H1 (cell line): Measurements from ENCODE around the gene FAU. TPM values are rescaled to one million over a fixed set of nuclear protein-coding genes. Genes with fewer than 3 reads are reported as not detected.

Source experiments
- CTCF ChIA-PET: fragments of 300-600 bp; sonication (Branson Sonifier 250); formaldehyde crosslinking; loops from one replicate; lab custom pipeline; 2021; ENCODE audit not compliant: partially characterized antibody; lab: Charles Lee
- POLR2A ChIA-PET: fragments of 300-600 bp; sonication (Branson Sonifier 250); formaldehyde crosslinking; loops from one replicate; lab custom pipeline; 2021; ENCODE audit warnings: inconsistent platforms; ENCODE audit not compliant: partially characterized antibody; lab: Charles Lee
- DNase-seq, 2 experiments: peaks; one replicate each; pipeline versions ENCODE4 v3.0.0 to v3.0.0-alpha.2; 2010 to 2022; ENCODE audit warnings: low spot score in 2 of 2, low read depth in 1 of 2, mixed read lengths in 1 of 2
- FAIRE-seq: peaks from 2 replicates; lab custom pipeline; 2011; peaks lifted over from hg19 to GRCh38; lab: Jason Lieb, UNC
- H2AFZ ChIP-seq: 2 replicates; pipeline ENCODE4 v1.8.1; 2012; ENCODE audit warnings: low read length, inconsistent platforms
- H2AK5ac ChIP-seq: 2 replicates; pipeline ENCODE4 v1.6.1; 2013; ENCODE audit warnings: low read depth, low read length
- H2BK120ac ChIP-seq: replicated peaks from 2 replicates; pipeline ENCODE3; 2013; ENCODE audit warnings: low read depth, low read length, inconsistent platforms
- H2BK12ac ChIP-seq: 2 replicates; pipeline ENCODE4 v1.6.1; 2013; ENCODE audit warnings: low read depth, low read length
- H2BK15ac ChIP-seq: 2 replicates; pipeline ENCODE4 v1.6.1; 2013; ENCODE audit warnings: low read length
- H2BK20ac ChIP-seq: 2 replicates; pipeline ENCODE4 v1.6.1; 2013; ENCODE audit warnings: low read length
- H2BK5ac ChIP-seq: 2 replicates; pipeline ENCODE4 v1.6.1; 2013; ENCODE audit warnings: low read depth, low read length
- H3K14ac ChIP-seq: 2 replicates; pipeline ENCODE4 v1.6.1; 2013; ENCODE audit warnings: inconsistent platforms; ENCODE audit not compliant: insufficient read length
- H3K18ac ChIP-seq: 2 replicates; pipeline ENCODE4 v1.6.1; 2013; ENCODE audit warnings: low read length; ENCODE audit errors: extremely low read depth
- H3K23ac ChIP-seq: 2 replicates; pipeline ENCODE4 v1.6.1; 2013; ENCODE audit warnings: inconsistent platforms; ENCODE audit not compliant: insufficient read length
- H3K23me2 ChIP-seq: 2 replicates; pipeline ENCODE4 v1.6.1; 2013; ENCODE audit warnings: low read depth, low read length
- H3K27ac ChIP-seq: 2 replicates; pipeline ENCODE4 v1.6.1; 2011; ENCODE audit warnings: low read depth, low read length, inconsistent platforms
- H3K27me3 ChIP-seq, 4 experiments: replicated peaks in 1 of 4; 1 replicate in 1 of 4; 2 replicates in 3 of 4; pipeline versions ENCODE4 v1.6.1 to v1.8.1; 2011 to 2013; ENCODE audit warnings: low read length in 3 of 4, mild to moderate bottlenecking in 3 of 4, inconsistent platforms in 2 of 4, mixed read lengths in 2 of 4, moderate library complexity in 1 of 4; ENCODE audit not compliant: control insufficient read depth in 3 of 4, insufficient read depth in 3 of 4; ENCODE audit errors: extremely low read depth in 1 of 4
- H3K36me3 ChIP-seq, 4 experiments: 2 replicates each; pipeline versions ENCODE4 v1.6.1 to v1.8.1; 2011 to 2013; ENCODE audit warnings: mild to moderate bottlenecking in 4 of 4, low read length in 3 of 4, moderate library complexity in 2 of 4, control low read depth in 1 of 4, inconsistent platforms in 1 of 4; ENCODE audit not compliant: insufficient read depth in 4 of 4, control insufficient read depth in 2 of 4
- H3K4ac ChIP-seq: replicated peaks from 2 replicates; pipeline ENCODE3; 2013; ENCODE audit warnings: low read length, low read depth, mixed read lengths, inconsistent platforms; ENCODE audit not compliant: insufficient read length
- H3K4me1 ChIP-seq, 4 experiments: replicated peaks in 1 of 4; 1 replicate in 1 of 4; 2 replicates in 3 of 4; pipeline versions ENCODE4 v1.6.1 to v1.8.1; 2011 to 2013; ENCODE audit warnings: low read length in 3 of 4, inconsistent platforms in 2 of 4, mixed read lengths in 1 of 4; ENCODE audit not compliant: insufficient read depth in 4 of 4, control insufficient read depth in 3 of 4
- H3K4me2 ChIP-seq, 2 experiments: 2 replicates each; pipeline versions ENCODE4 v1.6.1 to v1.8.1; 2011 to 2013; ENCODE audit warnings: low read depth in 2 of 2, low read length in 2 of 2, control low read depth in 1 of 2, inconsistent platforms in 1 of 2, mild to moderate bottlenecking in 1 of 2; ENCODE audit not compliant: insufficient read depth in 1 of 2
- H3K4me3 ChIP-seq, 4 experiments: fragments of 200-600, 300-600 bp in 1 of 4; sonication (generic), shearing (Covaris generic), sonication (Bioruptor Twin) in 1 of 4; 2 replicates each; pipeline versions ENCODE4 v1.5.1 to v1.8.1; 2011 to 2016; ENCODE audit warnings: low read length in 4 of 4, low read depth in 3 of 4, control low read depth in 2 of 4, inconsistent platforms in 2 of 4, mild to moderate bottlenecking in 2 of 4, mixed read lengths in 1 of 4, moderate library complexity in 1 of 4; ENCODE audit not compliant: insufficient read depth in 2 of 4; ENCODE audit errors: extremely low read depth in 1 of 4
- H3K56ac ChIP-seq: replicated peaks from 2 replicates; pipeline ENCODE3; 2013; ENCODE audit warnings: low read depth, mild to moderate bottlenecking, mixed read lengths, low read length, inconsistent platforms; ENCODE audit not compliant: insufficient read length
- H3K79me1 ChIP-seq: 2 replicates; pipeline ENCODE4 v1.6.1; 2013; ENCODE audit warnings: low read depth, low read length, control low read depth
- H3K79me2 ChIP-seq, 2 experiments: 2 replicates each; pipeline versions ENCODE4 v1.6.1 to v1.8.1; 2012 to 2013; ENCODE audit warnings: low read length in 2 of 2, mild to moderate bottlenecking in 2 of 2, inconsistent platforms in 1 of 2; ENCODE audit not compliant: insufficient read depth in 2 of 2, control insufficient read depth in 1 of 2
- H3K9ac ChIP-seq, 4 experiments: replicated peaks in 1 of 4; 1 replicate in 1 of 4; 2 replicates in 3 of 4; pipeline versions ENCODE4 v1.6.1 to v1.8.1; 2011 to 2013; ENCODE audit warnings: low read depth in 3 of 4, low read length in 3 of 4, control low read depth in 2 of 4, mild to moderate bottlenecking in 2 of 4, moderate library complexity in 2 of 4, inconsistent platforms in 1 of 4; ENCODE audit errors: extremely low read depth in 1 of 4
- H3K9me3 ChIP-seq, 2 experiments: 2 replicates each; pipeline versions ENCODE4 v1.6.1 to v1.8.1; 2012 to 2013; ENCODE audit warnings: mild to moderate bottlenecking in 2 of 2, moderate library complexity in 2 of 2, control low read depth in 1 of 2, inconsistent platforms in 1 of 2, low read depth in 1 of 2, low read length in 1 of 2, mixed read lengths in 1 of 2; ENCODE audit not compliant: insufficient read depth in 2 of 2
- H4K20me1 ChIP-seq, 2 experiments: replicated peaks in 1 of 2; 2 replicates each; pipeline versions ENCODE3 to v1.8.1; 2011 to 2013; ENCODE audit warnings: inconsistent platforms in 2 of 2, low read length in 2 of 2, mild to moderate bottlenecking in 1 of 2; ENCODE audit not compliant: insufficient read depth in 2 of 2, control insufficient read depth in 1 of 2
- H4K5ac ChIP-seq: 2 replicates; pipeline ENCODE4 v1.6.1; 2013; ENCODE audit warnings: low read length, low read depth, mixed read lengths, inconsistent platforms; ENCODE audit not compliant: insufficient read length
- H4K8ac ChIP-seq: 2 replicates; pipeline ENCODE4 v1.8.0; 2013; ENCODE audit warnings: mild to moderate bottlenecking, moderate library complexity, low read length, inconsistent platforms; ENCODE audit not compliant: insufficient read depth; ENCODE audit errors: extremely low read depth
- H4K91ac ChIP-seq: replicated peaks from 2 replicates; pipeline ENCODE3; 2013; ENCODE audit warnings: low read length, mixed read lengths, inconsistent platforms; ENCODE audit not compliant: insufficient read length
- EZH2 ChIP-seq: fragments of 200-600 bp; sonication (generic); IDR thresholded peaks from 2 replicates; pipeline ENCODE4 v1.7.1; 2012; ENCODE audit warnings: low read depth, mild to moderate bottlenecking, moderate library complexity, low read length, inconsistent platforms; ENCODE audit not compliant: severe bottlenecking
- TBP ChIP-seq: IDR thresholded peaks from 2 replicates; pipeline ENCODE4 v1.6.1; 2011; ENCODE audit warnings: low read depth, low read length, improper control_type of control experiment
- WGBS, 2 experiments: shearing (Covaris generic) in 1 of 2; methylation state at CpG; one replicate each; pipeline versions ENCODE4 v1.1.6 to v1.1.7; 2013 to 2015; ENCODE audit warnings: low lambda C conversion rate in 2 of 2, mixed read lengths in 2 of 2, inconsistent platforms in 1 of 2, low coverage in 1 of 2, missing lambda C conversion rate in 1 of 2; ENCODE audit not compliant: insufficient replicate concordance in 2 of 2, insufficient coverage in 1 of 2, insufficient read length in 1 of 2; ENCODE audit errors: extremely low coverage in 1 of 2, missing lambda C conversion rate in 1 of 2; 5-methylcytosine and 5-hydroxymethylcytosine counted together
- polyA plus RNA-seq, 7 experiments: library from polyadenylated mRNA; depleted of rRNA in 3 of 7; stranded (reverse) in 5 of 7; unstranded in 2 of 7; fragments of >200 nt in 5 of 7; fragments of 200-250 nt in 2 of 7; gene quantifications; 1 replicate in 5 of 7; 2 replicates in 1 of 7; 4 replicates in 1 of 7; pipeline versions ENCODE4 v1.2.1 to v1.2.3, GENCODE V29; 2011 to 2013; ENCODE audit warnings: missing spikeins in 2 of 7, mixed read lengths in 2 of 7
- total RNA-seq: library from RNA; stranded (reverse); fragmentation: NEBNext Ultra II Directional; extraction: Animal tissue kit (Norgen Biotek cat#: 25700); gene quantifications from 2 replicates; pipeline ENCODE4 v1.2.1, GENCODE V29; 2021

The FAU gene
- total and polyA plus RNA-seq, 2 of the 8 experiments (the other 6 are each of a cell fraction or from before 2014, with no cell fraction given) = 826 to 896 TPM

GRCh38 chr11:65170058-65170534, 48.2 kb upstream of the FAU start, which contains the start of gene SPDYC:
Gene SPDYC, plus strand, starts transcription at chr11:65170233. Its CDS starts 1,125 bp downstream, at chr11:65171358.
- Histone ChIP-seq H4K8ac (0 out of 2 replicates have a peak within 1 kb of the TSS, but pooled peaks have one; percentile 17), H3K4me2 (no peak within 1 kb of the TSS)

More at GRCh38 chr11:65170058-65170534, 48.2 kb upstream of the FAU start, which contains the start of gene SPDYC:
- Histone ChIP-seq H2BK20ac (no peak within 1 kb of the TSS), H3K9me3 (no peaks in the 10 kb centered on the region), H4K20me1 (no peaks in the 10 kb centered on the region), H3K36me3 (no peaks in the 10 kb centered on the region), H3K79me1 (no peaks in the 10 kb centered on the region), H3K23ac (no peak within 1 kb of the TSS), H2BK15ac (peak within 1 kb of the TSS; percentile 81; the same call in 1 of the 2 replicates), H4K5ac (no peak within 1 kb of the TSS), H3K4ac (no peak within 1 kb of the TSS), H3K79me2 (no peaks in the 10 kb centered on the region), H3K9ac (no peak within 1 kb of the TSS; a peak in 1 of 7 replicates), H2BK12ac (peak within 1 kb of the TSS; percentile 18; the same call in 1 of the 2 replicates), H2AFZ (peak within 1 kb of the TSS; percentile 72; the same call in 1 of the 2 replicates), H3K14ac (no peak within 1 kb of the TSS), H2BK5ac (no peak within 1 kb of the TSS), H3K27ac (no peak within 1 kb of the TSS), H3K4me3 (no peak within 1 kb of the TSS), H3K18ac (no peak within 1 kb of the TSS), H2AK5ac (no peak within 1 kb of the TSS), H3K4me1 (peaks cover 0 to 6% (median 1%) of the 10 kb centered on the region in 4 experiments; a peak in 2 of 7 replicates), H3K23me2 (no peaks in the 10 kb centered on the region; the same call in 1 of the 2 replicates), H3K27me3 (no peaks in the 10 kb centered on the region), H2BK120ac (no peak within 1 kb of the TSS), H3K56ac (no peak within 1 kb of the TSS), H4K91ac (no peak within 1 kb of the TSS)
- POLR2A ChIA-PET = interaction anchor here (0.6 to 2.1 kb wide), 8 partner anchors 11 to 432 kb away, joined by 3 to 24 read pairs (median 4); partner anchors contain the start of genes CAPN1, FAU, MRPL49 and SYVN1
- CTCF ChIA-PET = interaction anchor here (1.0 to 1.3 kb wide), 3 partner anchors 10 to 79 kb away, joined by 3 read pairs; no protein-coding TSS in a partner anchor
- TF ChIP-seq EZH2 (no peak), TBP (peak; percentile 84)
- WGBS, 2 experiments = 94% methylated on average over 21 of the region's 21 CpGs; no CpG with 5 or more reads in 1 of the 2 experiments
- DNase-seq (peak in 1 of 2 experiments; percentile 62), FAIRE-seq (no peak)
